Measurements from ENCODE around the gene FGR.

Gene FGR

DNA sequence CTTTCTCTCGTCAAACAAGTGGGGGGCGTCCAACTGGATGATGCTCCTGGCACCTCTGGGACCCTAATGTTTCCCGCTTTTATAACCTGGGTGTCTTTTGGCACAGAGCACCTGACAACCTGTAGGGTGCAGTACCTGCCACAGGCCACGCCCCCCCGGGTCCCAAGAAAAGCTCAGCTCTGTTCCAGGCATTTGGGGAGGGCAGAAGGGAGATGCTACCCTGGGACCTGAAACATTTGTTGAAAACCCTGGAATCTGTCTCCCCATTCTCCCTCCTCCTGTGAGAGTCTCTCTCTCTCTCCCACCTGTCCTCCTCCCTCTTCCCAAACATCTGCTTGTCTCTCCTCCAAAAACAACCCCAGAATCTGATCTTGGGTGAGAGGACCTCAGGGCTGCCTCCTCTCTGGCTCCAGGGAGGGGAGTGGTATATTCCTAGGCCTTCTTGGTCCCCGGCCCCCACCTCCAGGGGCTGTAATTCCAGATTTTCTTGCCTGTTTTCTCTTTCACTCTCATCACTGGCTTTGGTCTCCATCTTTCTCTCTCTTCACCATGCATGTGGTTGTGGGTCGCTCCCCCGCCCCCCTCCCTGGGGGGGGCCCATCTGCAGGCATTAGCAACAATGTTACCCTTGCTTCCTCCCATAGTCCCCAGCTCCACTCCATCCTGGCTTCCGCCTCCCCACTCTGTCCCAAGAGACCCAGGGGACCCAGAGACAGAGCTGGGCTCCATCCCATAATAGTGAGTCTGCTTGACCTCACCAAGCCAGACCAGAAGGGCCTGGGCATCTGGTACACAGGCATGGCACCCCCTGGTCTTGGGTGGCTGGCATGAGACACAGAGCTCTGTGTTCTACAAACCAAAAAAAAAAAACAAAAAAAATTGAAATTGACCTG lies 35.1 kb downstream of the FGR start:
- FAIRE-seq, result no peak

DNA sequence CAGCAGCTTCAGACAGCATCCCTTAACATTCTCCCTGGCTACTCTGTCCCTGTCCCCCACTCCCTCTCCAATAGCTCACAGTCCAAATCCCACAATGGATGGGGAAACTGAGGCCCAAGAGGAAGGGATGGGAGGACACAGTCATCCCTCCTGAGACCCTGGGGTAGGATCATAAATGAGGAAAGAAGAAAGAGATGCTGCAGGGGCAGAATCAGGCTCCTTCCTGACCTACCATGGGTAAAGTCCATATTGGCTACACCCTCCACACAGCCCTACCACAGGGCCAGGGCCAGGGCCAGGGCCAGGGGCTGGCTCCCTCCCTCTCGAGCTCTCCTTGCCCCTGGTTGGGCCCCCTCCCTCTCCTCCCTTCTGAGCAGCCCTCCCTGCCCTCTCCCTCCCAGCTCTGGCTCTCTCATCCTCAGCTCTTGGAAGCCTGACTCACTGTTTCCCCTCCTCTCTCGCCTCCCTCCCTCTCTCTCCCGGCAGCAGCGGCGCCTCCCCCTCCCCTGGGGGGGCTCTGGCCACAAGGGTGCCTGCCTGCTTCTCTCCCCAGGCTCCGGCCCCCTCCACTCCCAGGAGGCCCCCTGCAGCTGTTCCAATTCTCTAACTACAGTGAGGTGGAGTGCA lies 36.0 kb downstream of the FGR start:
- no peak for FAIRE-seq

GRCh38 chr1:27598295-27598687 lies 36.7 kb downstream of the FGR start:
- no peak for FAIRE-seq

DNA sequence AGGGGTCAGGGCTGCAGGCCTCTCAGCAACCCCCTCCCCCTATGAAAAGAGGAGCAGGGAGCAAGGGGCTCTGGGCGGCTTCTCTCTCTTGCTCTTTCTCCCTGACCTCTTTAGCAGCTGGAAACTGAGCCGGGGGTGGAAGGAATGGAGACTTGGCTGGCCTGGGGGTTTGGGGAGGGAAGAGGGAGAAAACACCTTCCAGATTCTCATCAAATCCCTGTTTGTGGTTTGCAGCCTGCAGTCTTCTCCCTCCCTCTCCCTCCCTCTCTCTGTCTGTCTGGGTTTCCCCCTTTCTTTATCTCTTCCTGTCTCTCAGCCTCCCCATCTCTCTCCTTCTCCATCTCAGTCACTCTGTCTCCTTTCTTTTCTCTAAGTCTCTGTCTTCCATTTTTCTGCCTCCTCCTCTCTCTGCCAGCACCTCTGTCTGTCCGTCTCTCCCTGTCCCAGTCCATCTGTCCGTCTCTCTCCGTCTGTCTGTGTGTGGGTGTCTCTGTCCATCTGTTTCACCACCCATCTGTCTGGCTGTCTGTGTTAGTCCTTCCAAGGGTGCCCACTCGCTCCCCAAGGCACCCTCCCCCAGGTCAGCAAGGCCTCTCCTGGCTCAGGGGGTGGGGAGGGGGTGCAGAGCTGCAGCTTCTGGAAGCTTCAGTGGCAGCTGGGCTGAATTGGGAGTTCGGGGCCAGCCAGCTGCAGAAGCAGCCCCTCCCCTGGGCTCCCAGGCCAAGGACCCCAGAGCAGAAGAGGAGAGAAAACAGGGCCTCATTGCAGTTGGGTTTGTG lies 37.3 kb downstream of the FGR start:
- no peak for FAIRE-seq

GRCh38 chr1:27596986-27597385 lies 38.0 kb downstream of the FGR start:
- FAIRE-seq, result no peak

DNA sequence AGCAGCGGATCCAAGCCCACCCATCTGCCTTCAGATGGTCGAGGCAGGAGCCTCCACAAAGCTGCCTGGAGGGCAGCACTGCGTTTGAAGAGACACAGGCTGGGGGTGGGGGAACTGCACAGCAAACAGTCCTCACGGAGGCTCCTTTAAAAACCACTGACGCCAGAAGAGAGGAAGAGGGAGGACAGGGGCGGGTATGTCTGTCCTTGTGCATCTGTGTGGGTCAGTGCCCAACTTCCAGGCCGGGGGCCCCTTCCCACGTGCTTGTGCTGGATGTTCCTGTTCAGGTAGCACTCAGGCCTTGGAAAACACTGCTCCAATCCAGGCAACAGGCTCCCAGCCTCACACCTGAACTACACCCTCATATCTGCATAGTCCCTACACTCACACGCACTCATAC lies 38.7 kb downstream of the FGR start:
- no peak for FAIRE-seq

DNA sequence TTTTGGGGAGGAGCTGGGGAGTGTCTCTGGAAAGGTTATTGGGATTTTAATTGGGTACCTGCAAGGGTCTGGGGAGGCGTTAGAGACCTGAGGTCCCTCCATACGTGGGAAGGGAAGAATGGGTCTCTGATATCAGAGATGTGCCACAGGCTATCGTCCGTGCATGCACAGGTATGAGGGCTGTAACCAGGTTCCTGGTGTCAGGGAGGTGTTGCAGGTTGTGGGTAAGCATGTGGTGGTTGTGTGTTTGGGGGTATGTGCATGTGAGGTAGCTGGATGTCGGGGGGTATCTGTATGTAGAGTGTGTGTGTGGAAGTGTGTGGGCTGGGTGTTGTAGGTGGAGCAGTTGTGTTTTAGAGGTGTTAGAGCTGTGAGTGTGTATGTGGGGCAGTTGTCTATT lies 39.4 kb downstream of the FGR start:
- no peak for FAIRE-seq

DNA sequence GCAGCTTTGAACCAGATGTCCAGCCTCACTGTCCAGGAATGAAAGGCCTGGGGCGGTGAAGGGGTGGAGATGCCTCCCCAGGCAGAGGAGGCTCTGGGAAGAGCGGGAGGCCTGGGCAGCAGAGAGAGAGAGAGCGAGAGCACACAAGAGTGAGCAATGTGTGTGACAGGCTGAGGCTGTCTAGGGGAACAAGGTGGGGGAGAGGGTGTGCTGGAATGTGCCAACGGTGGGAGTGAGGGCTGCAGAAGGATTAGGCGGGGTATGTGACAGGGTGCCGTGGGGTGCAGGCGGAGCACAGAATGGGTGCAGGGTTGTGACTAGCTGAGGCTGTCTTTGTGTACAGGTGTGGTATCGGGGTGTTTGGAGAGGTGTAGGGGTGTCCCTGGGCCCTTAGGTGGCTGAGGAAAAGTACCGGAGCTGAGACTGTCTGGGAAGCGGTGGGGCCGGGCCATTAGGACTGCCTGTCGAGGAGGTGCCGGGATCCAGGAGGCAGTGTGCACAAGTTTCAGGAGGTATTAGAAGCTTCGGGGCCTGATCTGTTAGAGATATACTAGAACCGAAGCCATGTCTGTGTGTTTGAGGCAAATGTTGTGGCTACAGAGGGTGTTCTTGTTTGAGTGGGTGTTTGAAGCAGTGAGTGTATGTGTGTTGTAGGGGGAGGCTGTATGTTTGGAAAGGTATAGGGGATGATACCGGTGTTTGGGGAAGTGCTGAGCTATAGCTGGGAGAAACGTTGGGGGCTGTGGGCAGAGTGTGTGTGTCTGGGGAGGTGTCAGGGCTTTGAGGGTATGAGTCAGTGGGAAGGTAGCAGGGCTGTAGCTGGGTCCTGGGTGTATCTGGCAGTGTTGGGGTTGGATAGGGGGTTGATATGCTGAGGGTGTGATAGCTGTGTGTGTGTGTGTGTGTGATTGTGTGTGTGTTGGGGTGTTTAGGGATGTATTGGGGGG lies 40.1 kb downstream of the FGR start:
- FAIRE-seq, result no peak

DNA sequence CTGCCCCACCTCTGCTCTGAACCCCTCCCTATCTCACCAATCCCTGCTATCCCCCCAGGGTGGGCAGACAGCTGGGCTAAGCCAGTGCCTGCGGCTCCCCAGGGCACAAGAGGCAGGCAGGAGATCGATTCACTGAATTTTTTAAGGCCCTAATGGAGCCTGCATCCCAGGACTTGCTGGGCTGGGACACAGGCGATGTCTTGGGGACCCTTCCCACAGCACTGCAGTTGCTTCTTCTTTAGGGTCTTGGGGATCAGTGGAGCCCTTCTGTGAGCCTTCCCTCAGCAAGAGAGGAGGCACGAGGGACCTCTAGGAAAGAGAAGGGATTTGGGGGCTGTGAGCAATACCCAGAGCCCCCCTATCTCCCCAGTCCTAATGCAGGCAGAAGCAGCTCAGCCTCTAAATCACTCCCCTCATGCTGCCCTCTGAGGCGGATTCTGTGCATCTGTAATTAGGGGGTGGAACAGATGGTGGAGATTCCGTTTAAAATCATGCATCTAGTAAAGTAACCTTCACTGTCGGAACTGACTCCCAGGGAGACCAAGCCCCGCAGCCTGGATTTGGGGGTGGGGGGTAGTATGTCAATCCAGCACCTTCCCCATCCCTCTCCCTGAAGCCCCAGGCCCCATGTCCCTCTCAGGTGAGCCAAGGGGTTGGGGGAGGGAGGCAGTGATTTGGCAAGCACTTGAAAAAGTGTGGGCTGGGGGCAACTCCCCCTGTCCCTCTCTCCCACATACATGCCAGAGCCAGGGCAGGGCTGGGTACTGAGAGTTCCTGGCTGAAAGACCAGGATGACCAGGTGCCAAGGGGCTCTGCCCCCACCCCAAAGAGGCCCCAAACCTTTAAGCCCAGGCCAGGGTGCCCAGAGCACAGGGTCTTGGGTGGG lies 41.1 kb downstream of the FGR start:
- no peak for FAIRE-seq

- FAIRE-seq, result no peak
Measured at GRCh38 chr1:27592931-27593677, 41.9 kb downstream of the FGR start.

DNA sequence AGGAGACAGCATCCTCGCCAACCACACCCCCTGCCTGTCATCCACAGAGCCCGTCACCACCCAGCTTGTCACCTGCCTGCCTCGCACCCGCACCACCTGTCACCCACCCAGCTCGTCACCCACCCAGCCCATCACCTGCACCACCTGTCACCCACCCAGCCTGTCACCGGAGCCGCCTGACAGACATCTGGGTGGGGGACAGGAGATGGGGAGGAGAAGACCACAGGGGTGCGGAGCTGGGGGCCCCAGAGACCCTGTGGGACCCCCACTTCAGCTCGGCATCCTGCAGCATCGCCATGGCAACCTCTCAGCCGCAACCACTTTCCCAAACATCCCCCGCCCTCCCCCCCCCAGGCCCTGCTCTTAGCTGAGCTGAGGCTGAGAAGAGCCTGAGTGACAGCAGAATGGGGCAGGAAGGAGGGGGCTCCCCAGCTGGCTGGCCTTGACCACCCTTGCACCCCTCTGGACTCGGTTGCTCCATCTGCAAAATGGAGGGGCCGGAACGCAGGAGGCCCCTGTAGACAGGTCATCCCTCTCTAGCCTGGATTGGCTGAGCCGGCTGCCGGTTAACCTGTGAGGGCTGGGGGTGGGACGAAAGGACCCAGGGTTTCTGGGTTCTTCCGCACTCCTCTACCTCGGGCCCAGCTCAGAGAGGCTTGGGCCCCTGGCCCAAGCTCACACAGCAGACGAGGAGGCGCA lies 42.6 kb downstream of the FGR start:
- FAIRE-seq, result no peak

- FAIRE-seq, result no peak
Measured at GRCh38 chr1:27591622-27592021, 43.4 kb downstream of the FGR start.

DNA sequence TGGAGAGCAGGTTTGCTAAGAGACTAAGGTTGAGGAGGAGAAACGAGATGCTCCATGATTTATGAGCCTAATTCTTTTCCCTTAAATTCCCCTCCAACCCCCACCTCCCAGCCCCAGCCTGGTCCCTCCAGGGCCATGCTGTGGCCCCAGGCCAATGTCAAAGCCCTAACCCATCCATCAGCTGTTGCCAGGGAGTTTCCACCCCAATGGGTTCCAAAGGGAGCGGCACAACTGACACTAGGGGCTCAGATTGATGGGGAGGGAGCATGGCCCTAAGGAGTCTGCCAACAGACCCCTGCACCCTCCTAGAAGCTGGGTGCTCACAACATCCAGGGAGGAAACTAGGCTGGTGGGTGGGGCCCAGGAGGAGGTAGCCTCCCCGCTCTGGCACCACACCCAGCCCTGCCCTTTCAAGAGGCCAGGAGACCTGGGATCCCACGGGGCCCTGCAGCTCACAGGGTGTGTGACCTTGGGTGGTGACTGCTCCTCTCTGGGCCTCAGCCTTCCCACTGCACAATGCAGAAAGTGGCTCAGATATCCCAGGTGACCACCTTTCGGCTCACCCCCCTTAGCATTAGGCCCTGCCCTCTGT lies 44.0 kb downstream of the FGR start:
- no peak for FAIRE-seq

DNA sequence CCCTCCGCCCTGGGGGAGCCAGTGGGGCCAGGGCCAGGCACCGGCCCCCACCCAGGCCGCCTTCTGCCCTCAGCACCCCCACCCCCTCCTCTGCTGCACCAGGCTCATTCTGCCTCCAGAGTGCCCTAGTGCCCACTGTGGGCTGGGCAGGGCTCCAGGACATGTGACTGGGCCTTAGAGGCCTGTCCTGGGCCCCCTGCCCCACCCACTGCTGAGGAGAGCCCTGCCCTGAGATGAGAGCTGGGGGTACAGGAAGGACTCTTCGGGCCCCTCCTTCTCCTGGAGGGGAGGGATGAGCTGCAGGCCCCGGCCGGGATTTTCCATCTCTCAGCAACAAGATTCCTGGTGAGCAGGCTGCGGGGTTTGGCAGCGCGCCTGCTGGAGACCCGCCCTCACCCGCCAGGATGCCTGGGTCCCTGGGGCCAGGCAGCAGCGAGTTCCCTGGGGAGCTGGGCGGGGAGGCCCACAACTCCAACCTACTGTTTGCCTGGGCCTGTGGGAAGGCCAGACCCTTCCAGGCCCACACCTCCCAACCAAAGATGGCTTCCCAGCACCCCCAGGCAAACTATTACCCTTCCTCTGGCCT lies 45.1 kb downstream of the FGR start:
- FAIRE-seq, result no peak

DNA sequence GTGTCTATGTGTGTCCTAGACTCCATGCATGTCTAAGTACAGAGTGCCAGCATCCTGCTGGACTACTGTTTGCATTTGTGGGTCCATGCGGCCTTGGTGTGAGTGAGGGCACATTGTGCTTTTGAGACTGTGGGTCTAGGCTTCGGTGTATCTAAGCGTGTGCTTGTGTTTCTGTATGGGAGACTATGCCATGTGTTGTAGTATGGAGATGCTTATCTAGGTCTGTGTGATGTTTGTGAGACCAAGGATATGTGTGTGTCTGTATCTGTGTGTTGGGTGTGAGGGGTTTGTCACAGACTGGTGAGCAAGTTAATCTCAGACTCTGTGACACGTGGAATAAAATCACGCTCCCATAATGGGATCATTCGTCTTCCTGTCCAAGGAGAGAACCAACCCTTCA lies 45.5 kb downstream of the FGR start:
- no peak for FAIRE-seq

DNA sequence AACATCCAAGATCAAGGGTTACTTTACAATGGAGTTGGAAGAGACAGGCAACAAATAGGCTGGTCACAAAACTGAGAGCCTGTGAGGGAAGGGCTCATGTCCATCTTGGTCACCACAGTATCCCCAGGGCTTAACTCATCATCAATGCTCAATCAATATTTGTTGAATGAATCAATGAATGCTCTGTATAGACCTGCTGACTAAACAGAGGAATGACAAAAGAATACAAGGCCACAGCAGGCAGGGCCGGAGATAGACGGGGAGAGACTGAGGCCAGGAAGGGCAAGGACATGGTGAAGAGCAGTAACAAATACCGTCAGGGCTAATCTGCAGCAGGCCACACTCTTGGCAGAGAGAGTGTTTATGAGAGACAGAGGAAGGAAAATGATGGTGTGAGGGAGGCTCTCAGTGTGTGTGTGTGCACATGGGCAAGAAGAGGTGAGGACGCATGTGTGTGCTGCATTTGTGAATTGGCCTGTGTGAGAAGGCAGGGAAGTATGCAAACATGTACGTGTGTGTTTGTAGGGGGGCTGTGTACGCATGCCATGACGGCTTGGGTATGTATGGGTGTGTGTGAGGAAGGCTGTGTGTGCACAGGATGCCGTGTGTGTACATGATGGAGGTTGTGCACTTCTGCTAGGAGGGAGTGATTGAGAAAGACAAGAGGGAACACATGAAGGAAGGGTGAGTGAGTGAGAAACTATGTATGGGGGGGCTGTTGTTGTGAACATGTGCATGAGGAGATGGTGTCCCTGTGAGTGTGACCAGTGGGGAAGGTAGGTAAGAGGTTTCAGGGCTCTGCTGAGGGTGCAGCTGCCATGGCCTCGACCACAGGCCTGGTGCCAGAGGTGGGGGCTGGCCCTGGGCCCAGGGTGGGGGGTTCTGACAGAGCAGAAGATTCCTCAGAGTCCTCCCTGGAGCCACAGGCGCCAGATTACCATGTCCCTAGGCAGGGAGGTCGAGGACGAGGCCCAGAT lies 46.4 kb downstream of the FGR start:
- no peak for FAIRE-seq

DNA sequence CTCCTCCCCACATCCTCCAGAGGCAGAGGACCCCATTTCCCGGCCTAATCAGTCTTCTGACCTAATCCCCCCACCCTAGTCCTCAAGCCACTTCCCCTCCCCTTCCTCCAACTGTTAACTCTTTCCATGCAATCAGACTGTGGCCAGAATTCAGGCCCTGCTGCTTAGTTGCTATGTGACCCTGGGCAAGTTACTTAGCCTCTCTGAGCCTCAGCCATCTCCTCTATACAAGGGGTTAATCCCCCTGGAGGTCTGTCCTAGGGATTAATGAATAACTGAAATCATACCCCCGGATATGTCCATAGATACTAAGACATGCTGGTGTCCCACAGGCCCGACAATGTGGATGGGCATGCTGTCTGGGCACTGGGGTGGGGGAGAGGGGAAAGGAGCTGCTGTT lies 49.3 kb downstream of the FGR start:
- FAIRE-seq, result no peak

GRCh38 chr1:27584453-27584852 lies 50.5 kb downstream of the FGR start:
- no peak for FAIRE-seq
